ENCODE measurements around the gene PDE1C.

Gene PDE1C

DNA sequence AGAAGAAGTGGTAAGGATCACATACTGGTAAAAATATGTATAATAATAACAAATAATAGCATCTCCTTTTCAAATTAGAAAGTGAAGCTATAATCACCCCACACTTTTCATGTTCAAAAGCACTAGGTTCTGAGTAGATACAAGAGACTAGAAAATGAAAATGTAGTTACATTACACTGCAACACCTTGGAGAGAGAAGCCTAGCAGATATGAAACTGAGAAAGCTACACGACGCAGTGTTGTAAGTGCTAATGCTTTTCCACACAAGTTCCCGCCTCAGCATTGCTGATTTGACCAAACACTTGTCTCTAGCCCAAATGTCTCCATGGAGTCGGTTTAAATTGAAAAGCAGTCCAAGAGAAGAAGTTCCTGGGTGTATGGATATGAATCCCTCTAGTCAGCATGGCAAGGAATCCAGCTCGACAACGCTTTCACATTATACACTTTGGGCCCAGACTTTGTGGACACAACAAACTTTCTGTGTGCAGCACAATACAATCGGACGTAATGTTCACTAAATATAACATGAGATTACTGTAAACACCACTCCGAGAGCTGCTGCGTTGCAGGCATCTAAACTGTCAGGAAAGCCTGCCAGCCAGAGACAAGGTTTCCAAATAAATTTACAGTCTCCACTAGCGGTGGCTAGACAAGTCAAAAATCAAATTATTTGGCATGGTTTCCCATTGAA, 1.7 kb downstream of the PDE1C start:
- Histone ChIP-seq H2AFZ (ENCODE audit: low read length) (no peak overlapping the region), H3K36me3 (ENCODE audit: insufficient read depth, low read length) (no peaks in the 10 kb centered on the region), H3K9me2 (replicated peaks; ENCODE audit: low read depth, low read length) (no peaks in the 10 kb centered on the region), H3F3A (ENCODE audit: low read depth) (no peaks in the 10 kb centered on the region), H3K4me2 (ENCODE audit: low read depth, low read length, poor library complexity, severe bottlenecking) (no peak overlapping the region), H3K27me3 (ENCODE audit: insufficient read depth, low read length, poor library complexity, severe bottlenecking) (no peaks in the 10 kb centered on the region), H3K4me3 (ENCODE audit: low read length, poor library complexity, severe bottlenecking) (no peak overlapping the region), H4K20me1 (ENCODE audit: insufficient read depth, low read length, poor library complexity, severe bottlenecking) (no peaks in the 10 kb centered on the region), H3K4me1 (ENCODE audit: insufficient read depth, low read length, poor library complexity, severe bottlenecking) (no peaks in the 10 kb centered on the region), H3K9ac (ENCODE audit: low read depth, low read length, poor library complexity, severe bottlenecking) (no peak overlapping the region), H3K9me3 (ENCODE audit: insufficient read depth, low read depth, low read length) (no peaks in the 10 kb centered on the region), H3K79me2 (ENCODE audit: insufficient read depth, low read length) (no peaks in the 10 kb centered on the region)
- TF ChIP-seq EZH2phosphoT487 (IDR thresholded peaks at IDR 0.05; ENCODE audit: borderline replicate concordance): no peak
- TF ChIP-seq, protein P1, sequence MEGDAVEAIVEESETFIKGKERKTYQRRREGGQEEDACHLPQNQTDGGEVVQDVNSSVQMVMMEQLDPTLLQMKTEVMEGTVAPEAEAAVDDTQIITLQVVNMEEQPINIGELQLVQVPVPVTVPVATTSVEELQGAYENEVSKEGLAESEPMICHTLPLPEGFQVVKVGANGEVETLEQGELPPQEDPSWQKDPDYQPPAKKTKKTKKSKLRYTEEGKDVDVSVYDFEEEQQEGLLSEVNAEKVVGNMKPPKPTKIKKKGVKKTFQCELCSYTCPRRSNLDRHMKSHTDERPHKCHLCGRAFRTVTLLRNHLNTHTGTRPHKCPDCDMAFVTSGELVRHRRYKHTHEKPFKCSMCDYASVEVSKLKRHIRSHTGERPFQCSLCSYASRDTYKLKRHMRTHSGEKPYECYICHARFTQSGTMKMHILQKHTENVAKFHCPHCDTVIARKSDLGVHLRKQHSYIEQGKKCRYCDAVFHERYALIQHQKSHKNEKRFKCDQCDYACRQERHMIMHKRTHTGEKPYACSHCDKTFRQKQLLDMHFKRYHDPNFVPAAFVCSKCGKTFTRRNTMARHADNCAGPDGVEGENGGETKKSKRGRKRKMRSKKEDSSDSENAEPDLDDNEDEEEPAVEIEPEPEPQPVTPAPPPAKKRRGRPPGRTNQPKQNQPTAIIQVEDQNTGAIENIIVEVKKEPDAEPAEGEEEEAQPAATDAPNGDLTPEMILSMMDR (conservative IDR thresholded peaks at IDR 0.05; ENCODE audit: low read length): no peak

DNA sequence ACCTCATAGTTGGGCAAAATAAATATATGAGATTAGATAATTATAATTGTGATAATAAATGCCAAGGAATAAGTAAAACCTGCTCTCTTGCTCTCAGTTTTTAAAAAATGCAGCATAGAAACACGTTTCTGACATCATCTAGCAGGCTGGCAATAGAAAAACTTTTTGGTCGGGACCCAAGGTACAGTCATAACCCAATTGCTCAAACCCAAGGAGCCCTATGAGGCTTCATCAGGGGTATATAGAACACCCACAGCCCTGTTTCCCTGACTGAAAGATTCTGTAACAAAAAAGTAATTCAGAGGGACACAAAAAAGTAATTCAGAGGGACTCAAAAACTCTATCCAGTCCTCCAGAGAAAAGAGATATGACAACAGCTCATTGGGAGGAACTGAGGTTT, 3.8 kb downstream of the PDE1C start:
- H3F3A ChIP-seq (ENCODE audit: low read depth): no peaks in the 10 kb centered on the region
- no peak overlapping the region for H3K9ac ChIP-seq (ENCODE audit: low read depth, low read length, poor library complexity, severe bottlenecking)
- no peaks in the 10 kb centered on the region for H4K20me1 ChIP-seq (ENCODE audit: insufficient read depth, low read length, poor library complexity, severe bottlenecking)
- H3K79me2 ChIP-seq (ENCODE audit: insufficient read depth, low read length): no peaks in the 10 kb centered on the region
- no peak overlapping the region for H3K4me2 ChIP-seq (ENCODE audit: low read depth, low read length, poor library complexity, severe bottlenecking)
- H3K36me3 ChIP-seq (ENCODE audit: insufficient read depth, low read length): no peaks in the 10 kb centered on the region
- no peaks in the 10 kb centered on the region for H3K27me3 ChIP-seq (ENCODE audit: insufficient read depth, low read length, poor library complexity, severe bottlenecking)
- TF ChIP-seq EZH2phosphoT487 (IDR thresholded peaks at IDR 0.05; ENCODE audit: borderline replicate concordance): no peak
- TF ChIP-seq, protein P1 (conservative IDR thresholded peaks at IDR 0.05; ENCODE audit: low read length): no peak
- no peak overlapping the region for H2AFZ ChIP-seq (ENCODE audit: low read length)
- no peaks in the 10 kb centered on the region for H3K4me1 ChIP-seq (ENCODE audit: insufficient read depth, low read length, poor library complexity, severe bottlenecking)
- H3K9me3 ChIP-seq (ENCODE audit: insufficient read depth, low read depth, low read length): no peaks in the 10 kb centered on the region
- no peak overlapping the region for H3K4me3 ChIP-seq (ENCODE audit: low read length, poor library complexity, severe bottlenecking)
- no peaks in the 10 kb centered on the region for H3K9me2 ChIP-seq (replicated peaks; ENCODE audit: low read depth, low read length)

DNA sequence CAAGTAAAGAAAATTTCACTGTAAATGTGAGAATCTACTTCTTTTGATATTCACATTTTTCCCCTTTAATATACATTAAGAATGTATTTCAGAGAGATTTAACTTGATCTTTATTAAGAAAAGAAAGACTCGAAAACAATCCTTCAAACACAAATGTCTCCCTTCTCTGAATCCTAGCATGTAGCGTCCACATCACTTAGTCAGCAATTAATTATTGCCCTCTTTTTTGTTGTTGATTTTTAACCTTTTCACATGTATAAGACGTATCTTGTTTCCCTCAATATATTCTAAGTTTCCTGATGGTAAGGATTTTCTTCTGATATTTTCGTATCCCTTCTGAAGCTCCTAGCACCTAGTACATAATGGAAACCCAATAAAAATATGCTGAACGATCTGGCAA, 6.6 kb downstream of the PDE1C start:
- no peaks in the 10 kb centered on the region for H3K4me1 ChIP-seq (ENCODE audit: insufficient read depth, low read length, poor library complexity, severe bottlenecking)
- no peak overlapping the region for H3K4me2 ChIP-seq (ENCODE audit: low read depth, low read length, poor library complexity, severe bottlenecking)
- H3K4me3 ChIP-seq (ENCODE audit: low read length, poor library complexity, severe bottlenecking): no peak overlapping the region
- H3F3A ChIP-seq (ENCODE audit: low read depth): no peaks in the 10 kb centered on the region
- H3K27me3 ChIP-seq (ENCODE audit: insufficient read depth, low read length, poor library complexity, severe bottlenecking): no peaks in the 10 kb centered on the region
- no peaks in the 10 kb centered on the region for H3K79me2 ChIP-seq (ENCODE audit: insufficient read depth, low read length)
- no peak overlapping the region for H3K9ac ChIP-seq (ENCODE audit: low read depth, low read length, poor library complexity, severe bottlenecking)
- no peak overlapping the region for H2AFZ ChIP-seq (ENCODE audit: low read length)
- no peaks in the 10 kb centered on the region for H3K36me3 ChIP-seq (ENCODE audit: insufficient read depth, low read length)
- H3K9me2 ChIP-seq (replicated peaks; ENCODE audit: low read depth, low read length): no peaks in the 10 kb centered on the region
- TF ChIP-seq EZH2phosphoT487 (IDR thresholded peaks at IDR 0.05; ENCODE audit: borderline replicate concordance): no peak
- TF ChIP-seq, protein P1 (conservative IDR thresholded peaks at IDR 0.05; ENCODE audit: low read length): no peak
- no peaks in the 10 kb centered on the region for H4K20me1 ChIP-seq (ENCODE audit: insufficient read depth, low read length, poor library complexity, severe bottlenecking)
- H3K9me3 ChIP-seq (ENCODE audit: insufficient read depth, low read depth, low read length): no peaks in the 10 kb centered on the region
